Lung (tissue), 12 donors: ENCODE measurements around the gene ZNF775. TPM values are rescaled to one million over a fixed set of nuclear protein-coding genes. Genes with fewer than 3 reads are reported as not detected.

ENCODE experiments used
- ATAC-seq: fragments of 200-7000 bp; cut with Tn5 transposase; one replicate; pipeline ENCODE4 v1.9.1; 2020; ENCODE audit warnings: moderate number of reproducible peaks; ENCODE audit not compliant: insufficient read depth, low FRiP score
- DNase-seq, 3 donors: peaks; one replicate each; pipeline ENCODE4 v3.0.0-alpha.2; 2013 to 2017
- H3K27ac ChIP-seq, 2 donors: one replicate each; pipeline ENCODE4 v1.5.1; 2013; ENCODE audit warnings: mild to moderate bottlenecking in 2 of 2, moderate library complexity in 2 of 2, control low read depth in 1 of 2, inconsistent platforms in 1 of 2, low read depth in 1 of 2, low read length in 1 of 2
- H3K27me3 ChIP-seq, 3 donors: one replicate each; pipeline ENCODE4 v1.5.1; 2013; ENCODE audit warnings: low read length in 2 of 3; ENCODE audit not compliant: control insufficient read depth in 3 of 3, insufficient read depth in 3 of 3
- H3K36me3 ChIP-seq, 4 donors: one replicate each; pipeline ENCODE4 v1.5.1; 2013; ENCODE audit warnings: low read length in 4 of 4, mild to moderate bottlenecking in 1 of 4, moderate library complexity in 1 of 4; ENCODE audit not compliant: control insufficient read depth in 4 of 4, insufficient read depth in 4 of 4
- H3K4me1 ChIP-seq, 5 donors: one replicate each; pipeline ENCODE4 v1.5.1; 2013; ENCODE audit warnings: low read length in 5 of 5, mild to moderate bottlenecking in 2 of 5, moderate library complexity in 1 of 5; ENCODE audit not compliant: control insufficient read depth in 5 of 5, insufficient read depth in 5 of 5
- H3K4me3 ChIP-seq: one replicate; pipeline ENCODE4 v1.5.1; 2013; ENCODE audit warnings: mild to moderate bottlenecking, control low read depth, moderate library complexity
- H3K9ac ChIP-seq, 2 donors: one replicate each; pipeline ENCODE4 v1.5.1; 2013; ENCODE audit warnings: low read length in 2 of 2, control low read depth in 1 of 2; ENCODE audit not compliant: insufficient read depth in 1 of 2
- H3K9me3 ChIP-seq, 4 donors: one replicate each; pipeline ENCODE4 v1.5.1; 2013; ENCODE audit warnings: low read length in 3 of 4, mild to moderate bottlenecking in 1 of 4, moderate library complexity in 1 of 4; ENCODE audit not compliant: control insufficient read depth in 4 of 4, insufficient read depth in 3 of 4
- WGBS, 2 donors: extraction: QIAGEN DNeasy Blood & Tissue Kit; methylation state at CpG; one replicate each; pipeline ENCODE4 v1.1.7; 2013; 5-methylcytosine and 5-hydroxymethylcytosine counted together
- polyA plus RNA-seq, 2 donors: library from polyadenylated mRNA; stranded (reverse); fragments of 200-250 nt; gene quantifications; one replicate each; pipeline ENCODE4 v1.2.1, GENCODE V29; 2013
- total RNA-seq, 2 donors: library from RNA; depleted of rRNA in 1 of 2; stranded (reverse); fragments of >200 nt in 1 of 2; gene quantifications; one replicate each; pipeline ENCODE4 v1.2.1, GENCODE V29; 2014 to 2021
- TF ChIP-seq, protein P1 (sequence below): IDR thresholded peaks from 2 replicates; pipeline ENCODE4 v1.5.1; 2012; ENCODE audit warnings: mild to moderate bottlenecking; ENCODE audit errors: control extremely low read depth, extremely low read depth
- donor health status: control.
- donor health status: control.
- donor health status: Bipolar disorder and iron deficiency.
- donor health status: healthy.
- donor health status: DM: yes; HTN: yes; CAD: no.

Gene ZNF775
- total and polyA plus RNA-seq, 4 donors: 1.4 to 5.4 (median 3.8) TPM

- H3K36me3 ChIP-seq: peaks cover 0 to 17% (median 0%) of the 10 kb centered on the region in 4 donors
- TF ChIP-seq, protein P1, sequence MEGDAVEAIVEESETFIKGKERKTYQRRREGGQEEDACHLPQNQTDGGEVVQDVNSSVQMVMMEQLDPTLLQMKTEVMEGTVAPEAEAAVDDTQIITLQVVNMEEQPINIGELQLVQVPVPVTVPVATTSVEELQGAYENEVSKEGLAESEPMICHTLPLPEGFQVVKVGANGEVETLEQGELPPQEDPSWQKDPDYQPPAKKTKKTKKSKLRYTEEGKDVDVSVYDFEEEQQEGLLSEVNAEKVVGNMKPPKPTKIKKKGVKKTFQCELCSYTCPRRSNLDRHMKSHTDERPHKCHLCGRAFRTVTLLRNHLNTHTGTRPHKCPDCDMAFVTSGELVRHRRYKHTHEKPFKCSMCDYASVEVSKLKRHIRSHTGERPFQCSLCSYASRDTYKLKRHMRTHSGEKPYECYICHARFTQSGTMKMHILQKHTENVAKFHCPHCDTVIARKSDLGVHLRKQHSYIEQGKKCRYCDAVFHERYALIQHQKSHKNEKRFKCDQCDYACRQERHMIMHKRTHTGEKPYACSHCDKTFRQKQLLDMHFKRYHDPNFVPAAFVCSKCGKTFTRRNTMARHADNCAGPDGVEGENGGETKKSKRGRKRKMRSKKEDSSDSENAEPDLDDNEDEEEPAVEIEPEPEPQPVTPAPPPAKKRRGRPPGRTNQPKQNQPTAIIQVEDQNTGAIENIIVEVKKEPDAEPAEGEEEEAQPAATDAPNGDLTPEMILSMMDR: no peak
- H3K27ac ChIP-seq: no peak overlapping the region
- no peak for DNase-seq
- no peak overlapping the region for H3K9ac ChIP-seq
- ATAC-seq: no peak
- H3K9me3 ChIP-seq: no peaks in the 10 kb centered on the region
- H3K27me3 ChIP-seq: no peaks in the 10 kb centered on the region
- no peak overlapping the region for H3K4me3 ChIP-seq
- WGBS, 2 donors: 92 to 95% methylated on average over 7 of the region's 7 CpGs
- peaks cover 0 to 13% (median 7%) of the 10 kb centered on the region in 5 donors for H3K4me1 ChIP-seq
Measured at GRCh38 chr7:150410131-150410530, 31.0 kb downstream of the ZNF775 start.

GRCh38 chr7:150410680-150411346 is 31.7 kb downstream of the ZNF775 start:
- TF ChIP-seq, protein P1: no peak
- Histone ChIP-seq H3K9me3 (no peaks in the 10 kb centered on the region), H3K4me3 (no peak overlapping the region), H3K27me3 (no peaks in the 10 kb centered on the region), H3K27ac (no peak overlapping the region), H3K36me3 (peaks cover 0 to 17% (median 0%) of the 10 kb centered on the region in 4 donors), H3K9ac (no peak overlapping the region), H3K4me1 (peaks cover 0 to 13% (median 7%) of the 10 kb centered on the region in 5 donors)
- DNase-seq: no peak
- 88 to 90% methylated on average over 10 of the region's 10 CpGs for WGBS, 2 donors
- no peak for ATAC-seq

- peaks cover 0 to 5% (median under 1%) of the 10 kb centered on the region in 5 donors for H3K4me1 ChIP-seq
- DNase-seq: no peak
- no peak overlapping the region for H3K4me3 ChIP-seq
- H3K27me3 ChIP-seq: no peaks in the 10 kb centered on the region
- H3K9ac ChIP-seq: no peak overlapping the region
- TF ChIP-seq, protein P1: no peak
- H3K9me3 ChIP-seq: no peaks in the 10 kb centered on the region
- WGBS, 2 donors: 88 to 92% methylated on average over 10 to 11 of the region's 11 CpGs
- H3K36me3 ChIP-seq: peaks cover 0 to 17% (median 0%) of the 10 kb centered on the region in 4 donors
- no peak overlapping the region for H3K27ac ChIP-seq
- no peak for ATAC-seq
Measured at GRCh38 chr7:150411606-150412005, 32.5 kb downstream of the ZNF775 start.
